Neural progenitor cell (in vitro differentiated cells): ENCODE measurements around the gene BCR.

Source experiments
- CTCF ChIP-seq: fragments of 200-600 bp; sonication (generic); IDR thresholded peaks from 2 replicates; pipeline ENCODE4 v1.5.1; 2017; ENCODE audit warnings: antibody characterized with exemption, mild to moderate bottlenecking
- EZH2 ChIP-seq: fragments of 200-600 bp; sonication (generic); IDR thresholded peaks from 2 replicates; pipeline ENCODE4 v1.6.1; 2017; ENCODE audit warnings: antibody characterized with exemption, mild to moderate bottlenecking, moderate library complexity
- EZH2phosphoT487 ChIP-seq: fragments of 200-600 bp; sonication (generic); IDR thresholded peaks from 2 replicates; pipeline ENCODE4 v1.6.1; 2017; ENCODE audit warnings: antibody characterized with exemption

- TF ChIP-seq EZH2: no peak
- TF ChIP-seq CTCF: no peak
- TF ChIP-seq EZH2phosphoT487: no peak
These were observed 14.1 kb upstream of the BCR start for GRCh38 chr22:23166042-23166831.
